NCI-H82 treated with DMSO at 0.1 percent for 48 hours (cell line): Measurements from ENCODE around the gene HAO1.
"Not testable (repeated sequence)": the region's sequence is repeated elsewhere in the genome, so short reads cannot be mapped to it uniquely, and the experiment has no call there.

Experiments
- DNase-seq: peaks from one replicate; lab custom pipeline; 2025; ENCODE audit not compliant: unreplicated experiment; lab: John Stamatoyannopoulos, UW

HAO1 gene

GRCh38 chr20:7858734-7859250 is 81.5 kb downstream of the HAO1 start:
- DNase-seq = peak; percentile 14

DNA sequence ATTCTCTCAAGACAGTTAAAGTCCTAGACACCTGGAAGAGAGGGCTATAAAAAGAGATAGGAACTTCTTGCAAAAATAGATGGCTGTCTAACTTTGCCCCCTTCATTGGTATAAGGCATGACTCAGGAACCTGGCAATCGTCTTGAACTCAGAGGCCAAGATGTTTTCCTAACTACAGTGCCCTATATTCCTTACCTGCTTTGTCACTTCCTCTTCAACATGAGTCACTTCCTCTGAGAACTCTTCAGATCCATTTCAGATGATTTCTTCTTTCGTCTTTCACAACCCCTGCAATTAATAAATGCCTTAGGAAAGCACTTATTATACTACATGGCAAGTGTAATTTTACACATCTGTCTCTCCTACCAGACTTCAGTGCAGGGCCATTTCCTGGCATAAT is 83.5 kb downstream of the HAO1 start:
- no peak for DNase-seq

DNA sequence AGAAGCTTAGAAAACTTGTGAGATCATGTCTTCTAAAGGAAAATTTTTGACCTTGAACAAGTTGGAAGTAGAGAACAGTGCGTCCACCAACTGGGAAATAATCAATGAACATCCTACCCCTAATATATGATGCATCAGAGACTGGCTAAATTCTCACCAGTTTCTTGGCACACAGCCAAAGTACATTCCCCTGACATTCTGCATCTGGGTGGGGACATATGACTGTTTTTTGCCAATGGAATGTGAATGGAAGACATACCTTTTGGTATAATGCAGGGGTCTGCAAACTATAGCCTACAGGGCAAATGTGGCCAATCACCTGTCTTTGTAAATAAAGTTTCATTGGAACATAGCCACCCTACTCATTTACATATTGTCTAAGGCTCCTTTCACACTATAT is 84.7 kb downstream of the HAO1 start:
- DNase-seq = no peak

- no peak for DNase-seq
Measured at GRCh38 chr20:7853493-7853892, 86.8 kb downstream of the HAO1 start.

GRCh38 chr20:7850775-7851490 is 89.3 kb downstream of the HAO1 start:
- no peak for DNase-seq

DNA sequence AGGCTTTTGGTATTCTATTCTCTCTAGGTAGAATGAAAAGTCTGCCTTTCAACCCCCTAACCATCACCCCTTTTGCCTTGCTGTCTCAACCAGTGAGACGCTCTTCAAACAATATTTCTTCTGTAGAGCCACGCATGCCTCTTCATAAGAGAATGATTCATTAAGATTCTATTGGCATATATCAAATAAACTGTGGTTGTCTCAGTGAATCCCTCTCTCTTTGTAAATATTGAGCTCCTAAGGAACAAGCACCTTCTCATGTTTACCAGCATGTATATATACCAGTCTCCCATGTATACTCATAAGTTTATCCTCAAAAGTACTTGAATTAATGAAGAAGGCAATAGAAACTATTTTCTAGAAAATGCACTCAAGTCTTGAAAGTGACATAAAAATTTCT is 90.6 kb downstream of the HAO1 start:
- DNase-seq = no peak

- no peak for DNase-seq
Measured at GRCh38 chr20:7848351-7848750, 91.9 kb downstream of the HAO1 start.

DNA sequence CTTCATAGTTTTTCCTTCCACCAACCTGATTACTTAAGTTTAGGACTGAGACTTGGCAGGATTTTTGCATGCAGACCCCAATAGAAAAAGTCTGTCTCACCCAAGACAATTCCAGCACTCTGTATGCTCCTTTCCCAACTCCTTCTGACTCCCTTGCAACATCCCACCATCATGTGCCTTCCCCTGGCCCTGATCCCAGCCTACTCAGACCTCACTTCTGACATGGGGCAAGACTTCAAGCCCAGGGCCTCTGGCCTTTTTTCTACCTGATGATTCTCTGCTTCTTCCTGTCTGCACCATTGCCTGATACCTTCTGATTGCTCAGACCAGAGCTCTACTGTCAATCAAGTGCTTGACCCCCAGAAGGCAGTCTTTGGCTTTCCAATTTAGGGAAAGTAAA is 96.6 kb downstream of the HAO1 start:
- no peak for DNase-seq

- peak; percentile 88 for DNase-seq
Measured at GRCh38 chr20:7841971-7842310, 98.3 kb downstream of the HAO1 start.

DNA sequence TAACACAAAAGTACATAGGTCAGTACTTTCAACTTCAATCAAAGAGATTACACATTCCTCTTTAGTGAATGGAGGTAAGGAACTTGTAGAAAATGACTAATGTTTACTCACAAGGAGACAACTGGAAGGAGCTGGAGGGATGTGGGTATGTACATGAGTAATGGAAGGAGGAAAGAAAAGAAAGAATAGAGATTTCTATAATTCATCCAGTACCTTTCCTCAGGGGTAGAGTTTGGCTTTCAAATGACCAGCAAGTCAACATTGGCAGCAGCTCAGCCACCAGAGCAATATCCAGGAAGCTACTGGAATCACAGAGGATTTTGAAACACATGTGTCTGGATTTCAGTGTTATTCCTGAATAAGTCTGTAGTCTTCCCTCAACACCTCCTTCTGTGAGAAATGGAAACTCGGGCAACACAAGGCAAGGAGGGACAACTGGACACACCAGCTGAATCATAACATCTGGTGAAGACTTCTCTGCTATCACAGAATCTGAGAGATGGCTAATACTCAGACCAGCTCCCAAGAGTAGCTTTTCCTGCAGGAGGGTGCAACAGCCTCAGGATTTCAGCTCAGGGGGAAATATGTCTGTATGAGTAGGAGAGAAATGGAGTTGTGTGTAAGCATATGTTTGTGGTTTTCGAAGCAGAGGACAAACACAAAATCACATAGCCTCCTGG is 98.8 kb downstream of the HAO1 start:
- no peak for DNase-seq

GRCh38 chr20:7836076-7836475 is 104.2 kb downstream of the HAO1 start:
- DNase-seq = no peak

DNA sequence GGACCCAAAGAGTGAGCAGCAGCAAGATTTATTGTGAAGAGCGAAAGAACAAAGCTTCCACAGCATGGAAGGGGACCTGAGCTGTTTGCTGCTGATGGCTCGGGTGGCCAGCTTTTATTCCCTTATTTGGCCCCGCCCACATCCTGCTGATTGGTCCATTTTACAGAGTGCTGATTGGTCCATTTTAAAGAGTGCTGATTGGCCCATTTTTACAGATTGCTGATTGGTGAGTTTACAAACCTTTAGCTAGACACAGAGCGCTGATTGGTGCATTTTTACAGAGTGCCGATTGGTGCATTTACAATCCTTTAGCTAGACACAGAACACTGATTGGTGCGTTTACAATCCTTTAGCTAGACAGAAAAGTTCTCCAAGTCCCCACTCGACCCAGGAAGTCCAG is 105.8 kb downstream of the HAO1 start:
- DNase-seq = not testable (repeated sequence)
